Endometrial microvascular endothelial cells (primary cell): ENCODE results near the gene DECR2. TPM values are rescaled to one million over a fixed set of nuclear protein-coding genes. Genes with fewer than 3 reads are reported as not detected.
"Not testable (repeated sequence)": the region's sequence is repeated elsewhere in the genome, so short reads cannot be mapped to it uniquely, and the experiment has no call there.

Experiments used
- in situ Hi-C: cut with HindIII; loops from 2 replicates; pipeline ENCODE4 v1.10.0; 2017; ENCODE audit warnings: low sequenced_read_pairs, low pct_unique_long_range_greater_than_20kb; ENCODE audit errors: inconsistent ontology term
- total RNA-seq: library from RNA; depleted of rRNA; stranded (reverse); fragments of >200 nt; gene quantifications from one replicate; pipeline ENCODE4 v1.2.3, GENCODE V29; 2015; ENCODE audit errors: inconsistent ontology term

DECR2 gene
- total RNA-seq = 17.3 TPM

GRCh38 chr16:401468-402348, at the start of gene DECR2:
TSS of gene DECR2 (plus strand) at chr16:401885. CDS start at chr16:401964, 79 bp downstream.
- in situ Hi-C loops = no loop called here

DNA sequence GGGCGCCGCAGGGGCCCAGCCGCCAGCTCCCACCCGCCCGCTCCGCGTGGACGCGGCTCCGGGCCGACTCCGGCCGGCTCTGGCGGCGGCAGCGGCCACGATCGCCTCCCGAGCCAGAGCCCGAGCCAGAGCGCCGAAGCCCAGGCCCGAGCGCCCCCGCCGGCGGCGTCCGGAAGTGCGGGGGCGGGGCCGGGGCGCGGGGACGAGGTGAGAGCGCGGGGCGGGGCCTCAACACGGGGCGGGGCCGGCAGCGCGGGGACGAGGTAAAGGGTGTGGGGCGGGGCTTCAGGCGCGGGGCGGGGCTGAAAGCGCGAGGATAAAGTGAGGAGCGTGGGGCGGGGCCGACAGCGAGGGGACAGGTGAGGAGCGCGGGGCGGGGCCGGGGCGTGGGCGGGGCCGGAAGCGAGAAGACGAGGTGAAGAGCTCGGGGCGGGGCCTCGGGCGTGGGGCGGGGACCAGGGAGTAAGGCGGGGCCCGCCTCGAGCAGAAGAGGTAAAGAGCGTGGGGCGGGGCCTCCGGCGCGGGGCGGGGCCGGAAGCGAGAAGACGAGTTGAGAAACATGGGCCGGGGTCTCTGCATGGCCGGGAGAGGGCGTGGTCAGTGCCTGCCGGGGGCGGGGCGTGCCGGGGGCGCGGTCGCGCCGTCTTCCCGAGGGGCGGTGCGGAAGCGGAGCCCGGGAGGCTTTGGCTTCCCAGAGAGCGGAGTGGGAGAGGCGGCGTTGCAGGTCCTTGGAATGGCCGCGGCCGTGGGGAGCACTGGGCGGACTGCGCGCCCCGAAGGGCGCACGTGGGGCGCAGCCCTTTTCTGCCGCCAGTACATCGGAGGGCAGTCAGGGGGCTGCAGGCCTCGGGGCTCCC, 48.9 kb upstream of the DECR2 start, which contains the start of gene AXIN1:
Gene AXIN1, minus strand, starts transcription at position 177 of the 857 bp plus-strand sequence. CDS start 5,698 bp downstream, outside the sequence.
- in situ Hi-C loops = no loop called here

- in situ Hi-C loops = no loop called here
These were observed 48.0 kb upstream of the DECR2 start for GRCh38 chr16:353404-354290.

DNA sequence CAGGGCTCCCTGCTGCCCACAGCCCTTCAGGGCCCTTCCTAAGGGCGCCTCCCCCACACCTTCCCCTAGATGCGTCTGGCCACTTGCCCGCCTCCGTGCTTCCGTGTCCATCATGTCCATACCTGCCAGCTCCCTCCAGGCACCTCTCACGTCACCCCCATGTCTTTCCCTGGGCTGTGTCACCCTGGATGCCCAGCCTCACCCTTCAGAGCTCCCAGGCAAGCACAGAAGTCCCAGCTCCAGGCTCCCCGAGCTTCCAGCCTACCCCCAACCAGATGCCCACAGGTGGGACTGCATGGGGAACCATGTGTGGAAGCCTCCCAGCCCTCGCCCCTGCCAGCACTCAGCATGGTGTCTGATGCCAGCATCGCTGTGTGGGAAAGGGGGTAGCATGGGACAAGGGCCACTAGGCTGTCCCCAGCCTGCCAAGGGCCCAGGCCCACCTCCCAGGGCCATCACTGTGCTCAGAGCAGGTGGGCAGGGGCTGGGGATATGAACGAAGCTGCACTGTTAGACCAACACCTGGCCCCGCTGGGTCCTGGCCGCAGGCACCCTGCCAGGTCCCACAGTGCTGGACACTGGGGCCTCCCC, 47.3 kb upstream of the DECR2 start:
- in situ Hi-C loops = no loop called here

- in situ Hi-C loops = no loop called here
These were observed 46.7 kb upstream of the DECR2 start for GRCh38 chr16:354971-355461.

DNA sequence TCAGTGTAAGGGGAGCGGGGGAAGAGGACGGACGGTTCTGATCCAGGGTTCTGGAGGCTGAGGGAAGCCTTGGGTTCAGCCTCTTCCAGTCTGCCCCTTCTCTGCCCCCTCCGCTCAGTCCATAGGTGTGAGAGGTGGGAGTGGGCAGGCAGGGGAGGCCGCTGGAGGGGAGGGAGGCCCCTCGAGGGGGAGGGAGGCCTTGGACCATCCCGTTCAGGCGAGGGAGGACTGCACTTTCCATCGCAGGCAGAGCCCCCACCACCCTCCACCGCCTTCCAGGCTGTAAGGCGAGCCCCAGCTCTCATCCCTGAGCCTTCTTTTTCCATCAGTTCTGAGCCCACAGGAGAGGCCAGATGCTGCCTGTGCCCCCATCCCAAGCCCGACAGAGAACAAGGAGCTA, 44.9 kb upstream of the DECR2 start:
- in situ Hi-C loops = no loop called here

- in situ Hi-C loops = no loop called here
These were observed 42.5 kb upstream of the DECR2 start for GRCh38 chr16:359067-359763.

DNA sequence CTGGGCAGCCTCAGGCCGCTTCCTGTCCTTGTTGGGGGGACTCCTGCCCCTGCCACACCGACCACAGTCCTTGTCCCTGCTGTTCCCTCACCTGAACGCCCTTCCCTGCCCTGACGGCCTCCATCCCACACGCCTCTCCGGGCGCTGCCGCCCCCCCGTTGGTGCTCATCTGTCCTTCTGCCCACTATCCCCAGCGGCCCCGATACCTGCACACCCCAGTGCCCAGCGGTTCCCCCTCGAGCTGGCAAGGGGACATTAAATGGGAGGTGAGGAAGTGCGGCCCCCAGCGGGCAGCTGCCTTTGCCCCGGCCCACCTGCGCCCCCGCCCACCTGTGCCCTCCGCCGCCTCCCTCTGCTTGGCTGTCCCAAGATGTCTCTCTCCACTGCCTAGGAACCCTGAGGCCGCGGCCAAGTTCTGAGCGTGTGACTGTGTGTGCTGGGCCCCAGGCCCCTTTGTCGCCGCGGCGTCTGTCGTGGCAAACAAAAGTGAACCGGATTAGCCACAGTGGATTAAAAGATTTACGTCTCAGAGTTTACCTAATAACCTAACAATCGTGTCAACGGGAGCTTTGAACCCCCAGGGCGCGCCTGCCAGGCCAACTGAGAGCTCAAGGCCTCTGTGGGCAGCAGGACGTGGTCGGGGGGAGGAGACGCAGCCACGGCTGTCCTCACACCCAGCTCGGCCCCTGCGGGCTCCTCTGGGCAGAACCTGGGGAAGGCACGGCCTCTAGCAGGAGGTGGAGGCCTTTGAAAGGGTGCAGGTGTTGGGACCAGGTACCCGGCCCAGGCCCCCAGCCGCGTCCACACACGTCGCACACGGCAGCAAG, 41.6 kb upstream of the DECR2 start:
- in situ Hi-C loops = no loop called here

GRCh38 chr16:360698-361336, 40.9 kb upstream of the DECR2 start:
- in situ Hi-C loops = no loop called here

- in situ Hi-C loops = no loop called here
These were observed 40.3 kb upstream of the DECR2 start for GRCh38 chr16:361341-361871.

DNA sequence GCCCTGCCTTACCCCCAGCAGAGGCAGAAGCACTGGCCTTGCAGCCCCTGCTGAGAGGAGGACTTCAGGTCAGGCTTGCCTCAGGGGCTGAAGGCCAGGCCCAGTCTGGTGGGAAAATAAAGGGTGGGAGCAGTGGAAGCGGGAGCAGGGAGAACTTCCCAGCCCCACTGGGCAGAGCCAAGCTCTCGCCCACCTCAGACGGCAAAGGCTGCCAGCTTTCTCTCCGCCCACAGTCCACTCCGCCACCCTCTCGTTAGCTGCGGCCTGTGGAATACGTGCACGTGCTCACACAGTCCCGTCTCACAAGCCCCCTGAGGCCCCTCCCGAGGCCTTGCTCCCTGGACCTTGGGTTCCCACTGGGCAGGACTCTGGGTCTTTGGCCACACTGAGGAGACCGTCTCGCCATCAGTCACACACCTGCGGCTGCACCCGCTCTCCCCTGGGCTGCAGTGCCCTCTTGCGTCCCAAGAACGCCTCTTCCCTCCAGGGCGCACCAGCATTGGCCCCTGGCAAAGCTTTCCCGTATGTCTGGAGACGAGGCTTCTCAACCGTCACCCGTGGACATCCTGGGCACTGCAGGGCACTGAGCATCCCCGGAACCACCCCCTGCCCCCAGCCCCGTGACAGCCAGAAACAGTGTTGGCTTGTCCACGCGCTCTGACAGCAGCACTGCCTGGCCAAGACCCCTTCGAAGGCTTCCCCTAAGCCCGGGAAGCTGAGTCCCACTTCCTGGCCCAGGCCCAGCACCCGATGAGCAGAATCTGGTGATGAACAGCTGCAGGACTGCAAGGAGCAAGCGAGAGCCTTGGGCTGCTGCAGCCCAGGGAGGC, 39.6 kb upstream of the DECR2 start:
- in situ Hi-C loops = no loop called here

DNA sequence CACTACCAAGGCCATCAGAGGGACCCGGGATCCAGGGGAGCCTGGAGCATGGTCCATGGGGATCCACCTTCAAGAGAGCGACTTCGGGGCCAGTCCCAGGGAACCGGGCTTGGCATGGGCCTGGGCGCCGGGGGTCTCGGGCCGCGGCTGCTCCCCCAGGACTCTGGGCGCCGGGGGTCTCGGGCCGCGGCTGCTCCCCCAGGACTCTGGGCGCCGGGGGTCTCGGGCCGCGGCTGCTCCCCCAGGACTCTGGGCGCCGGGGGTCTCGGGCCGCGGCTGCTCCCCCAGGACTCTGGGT, 39.0 kb upstream of the DECR2 start:
- in situ Hi-C loops = not testable (repeated sequence)

DNA sequence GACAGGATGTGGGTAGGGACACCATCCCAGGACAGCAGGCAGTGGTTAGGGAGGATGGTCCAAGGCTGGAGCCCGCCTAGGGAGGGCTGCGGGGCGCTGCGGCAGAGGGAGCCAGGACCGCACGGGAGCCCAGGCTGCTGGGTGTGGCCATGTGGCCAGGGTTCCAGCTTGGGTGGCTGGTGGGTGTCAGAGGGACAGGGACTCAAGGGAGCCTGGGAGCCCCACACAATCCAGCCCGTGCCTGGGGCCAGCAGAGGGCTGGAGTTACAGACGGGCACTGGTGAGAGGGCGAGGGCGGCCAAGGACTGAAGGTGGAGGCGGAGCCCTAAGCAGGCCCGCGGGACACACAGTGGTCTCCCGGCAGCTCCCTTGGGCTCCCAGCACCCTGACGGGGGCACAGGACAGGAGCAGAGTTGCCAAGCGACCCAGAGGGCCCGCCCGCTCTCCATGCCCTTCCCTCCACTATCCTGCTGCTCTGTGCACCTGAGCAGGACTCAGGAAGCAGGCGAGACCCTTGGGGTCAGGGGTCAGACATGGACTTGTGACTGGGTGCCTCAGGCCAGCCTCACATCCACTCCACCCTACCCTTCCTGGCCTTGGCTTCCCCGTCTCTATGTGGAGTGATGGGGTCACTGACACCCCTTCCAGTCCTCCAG, 38.4 kb upstream of the DECR2 start:
- in situ Hi-C loops = no loop called here

GRCh38 chr16:363766-364490, 37.8 kb upstream of the DECR2 start:
- in situ Hi-C loops = no loop called here
